KMS-11 (cell line): ENCODE data around the gene CTNNA3.

Source experiments
- H2AFZ ChIP-seq: fragments of 200-600 bp; sonication (generic); 2 replicates; pipeline ENCODE4 v1.6.1; 2016; ENCODE audit warnings: antibody characterized with exemption, mixed run types, low read depth
- H3K27ac ChIP-seq: fragments of 200-600 bp; sonication (generic); 2 replicates; pipeline ENCODE4 v1.6.1; 2016; ENCODE audit warnings: mild to moderate bottlenecking, mixed run types
- H3K27me3 ChIP-seq: fragments of 200-600 bp; sonication (generic); 2 replicates; pipeline ENCODE4 v1.6.1; 2017; ENCODE audit warnings: mild to moderate bottlenecking, low read depth, mixed run types, moderate library complexity; ENCODE audit not compliant: insufficient read depth
- H3K36me3 ChIP-seq: fragments of 200-600 bp; sonication (generic); 2 replicates; pipeline ENCODE4 v1.6.1; 2017; ENCODE audit warnings: mild to moderate bottlenecking, mixed run types; ENCODE audit not compliant: insufficient read depth
- H3K4me1 ChIP-seq: fragments of 200-600 bp; sonication (generic); 2 replicates; pipeline ENCODE4 v1.6.1; 2016; ENCODE audit warnings: mild to moderate bottlenecking, low read depth, mixed run types; ENCODE audit not compliant: poor library complexity, severe bottlenecking
- H3K4me2 ChIP-seq: fragments of 200-600 bp; sonication (generic); 2 replicates; pipeline ENCODE4 v1.7.0; 2016; ENCODE audit warnings: mild to moderate bottlenecking, mixed run types
- H3K4me3 ChIP-seq: fragments of 200-600 bp; sonication (generic); IDR thresholded peaks from 2 replicates; pipeline ENCODE4 v1.6.1; 2017; ENCODE audit warnings: low read depth, low read length, mixed read lengths; ENCODE audit not compliant: insufficient read depth
- H3K79me2 ChIP-seq: fragments of 200-600 bp; sonication (generic); 2 replicates; pipeline ENCODE4 v1.6.1; 2016; ENCODE audit warnings: low read depth, mixed run types; ENCODE audit not compliant: insufficient read depth
- H3K9ac ChIP-seq: fragments of 200-600 bp; sonication (generic); 2 replicates; pipeline ENCODE4 v1.6.1; 2016; ENCODE audit warnings: mild to moderate bottlenecking, mixed run types
- H4K20me1 ChIP-seq: fragments of 200-600 bp; sonication (generic); 2 replicates; pipeline ENCODE4 v1.6.1; 2016; ENCODE audit warnings: mild to moderate bottlenecking, mixed run types; ENCODE audit not compliant: insufficient read depth
- CTCF ChIP-seq: fragments of 200-600 bp; sonication (generic); conservative IDR thresholded peaks from 2 replicates; pipeline ENCODE4 v1.6.1; 2017; ENCODE audit warnings: low read depth, mild to moderate bottlenecking, antibody characterized with exemption, low read length, moderate library complexity, mixed read lengths

CTNNA3 gene

GRCh38 chr10:66654861-66655260 lies 1041.1 kb downstream of the CTNNA3 start:
- no peak overlapping the region for H3K4me2 ChIP-seq

GRCh38 chr10:66651308-66652082 lies 1044.5 kb downstream of the CTNNA3 start:
- Histone ChIP-seq H3K27me3 (no peaks in the 10 kb centered on the region), H3K4me1 (no peaks in the 10 kb centered on the region), H4K20me1 (no peaks in the 10 kb centered on the region), H3K4me2 (no peak overlapping the region), H3K27ac (no peak overlapping the region), H3K4me3 (no peak overlapping the region), H3K9ac (no peak overlapping the region), H3K36me3 (no peaks in the 10 kb centered on the region), H3K79me2 (no peaks in the 10 kb centered on the region), H2AFZ (no peak overlapping the region)
- no peak for TF ChIP-seq CTCF

More at GRCh38 chr10:66654861-66655260, 1041.1 kb downstream of the CTNNA3 start:
- H3K79me2 ChIP-seq = no peaks in the 10 kb centered on the region
- H3K9ac ChIP-seq = no peak overlapping the region
- no peaks in the 10 kb centered on the region for H3K27me3 ChIP-seq
- H3K36me3 ChIP-seq = no peaks in the 10 kb centered on the region
- no peak overlapping the region for H2AFZ ChIP-seq
- no peak for TF ChIP-seq CTCF
- H3K27ac ChIP-seq = no peak overlapping the region
- H4K20me1 ChIP-seq = no peaks in the 10 kb centered on the region
- H3K4me3 ChIP-seq = no peak overlapping the region
- no peaks in the 10 kb centered on the region for H3K4me1 ChIP-seq

DNA sequence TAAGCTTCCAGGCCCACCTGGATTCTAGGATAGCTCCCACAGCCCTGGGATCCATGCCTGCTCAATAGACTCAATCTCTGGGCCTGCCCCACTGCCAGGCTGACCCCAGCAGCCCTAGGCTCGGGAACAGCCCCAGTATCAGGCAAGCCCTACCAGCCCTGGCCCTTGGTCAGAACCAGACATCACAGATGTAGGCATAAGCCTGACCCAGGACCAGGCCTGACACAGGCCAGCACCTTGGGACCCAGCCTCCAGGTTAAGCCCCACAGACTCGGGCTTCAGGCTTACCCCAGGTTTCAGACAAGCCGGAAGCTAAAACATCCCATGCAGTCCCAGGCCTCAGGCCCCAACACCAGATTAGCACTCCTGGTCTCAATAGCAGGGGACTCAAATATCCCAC lies 1046.4 kb downstream of the CTNNA3 start:
- no peaks in the 10 kb centered on the region for H3K79me2 ChIP-seq
- no peak overlapping the region for H2AFZ ChIP-seq
- H3K36me3 ChIP-seq = no peaks in the 10 kb centered on the region
- H4K20me1 ChIP-seq = no peaks in the 10 kb centered on the region
- no peak overlapping the region for H3K4me3 ChIP-seq
- H3K27me3 ChIP-seq = no peaks in the 10 kb centered on the region
- H3K9ac ChIP-seq = no peak overlapping the region
- TF ChIP-seq CTCF = no peak
- no peak overlapping the region for H3K27ac ChIP-seq
- H3K4me1 ChIP-seq = no peaks in the 10 kb centered on the region
- no peak overlapping the region for H3K4me2 ChIP-seq

DNA sequence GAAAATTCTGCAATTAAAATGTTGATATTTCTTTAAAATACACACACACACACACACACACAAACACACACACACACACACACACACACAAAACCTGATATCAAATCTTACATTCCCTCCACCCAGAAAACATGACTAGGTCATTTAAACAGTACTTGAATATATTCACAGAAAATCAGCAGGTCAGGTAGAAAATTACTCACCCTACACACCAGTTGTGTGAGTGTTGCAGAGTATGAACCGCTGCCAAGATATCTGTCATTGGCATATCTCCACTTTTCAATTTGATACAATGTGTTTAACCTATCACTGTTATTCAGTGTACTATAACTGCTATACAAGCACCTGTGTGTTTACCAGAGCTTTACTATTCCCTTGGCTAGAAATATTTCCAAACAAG lies 1053.8 kb downstream of the CTNNA3 start:
- no peak overlapping the region for H3K4me3 ChIP-seq

More for the DNA sequence above, 1053.8 kb downstream of the CTNNA3 start:
- no peaks in the 10 kb centered on the region for H3K36me3 ChIP-seq
- H2AFZ ChIP-seq = no peak overlapping the region
- H3K9ac ChIP-seq = no peak overlapping the region
- no peaks in the 10 kb centered on the region for H4K20me1 ChIP-seq
- H3K27me3 ChIP-seq = no peaks in the 10 kb centered on the region
- no peak for TF ChIP-seq CTCF
- H3K4me1 ChIP-seq = no peaks in the 10 kb centered on the region
- no peaks in the 10 kb centered on the region for H3K79me2 ChIP-seq
- H3K27ac ChIP-seq = no peak overlapping the region
- no peak overlapping the region for H3K4me2 ChIP-seq
